Measurements from ENCODE around the gene VEGFD.
"Not testable (repeated sequence)": the region's sequence is repeated elsewhere in the genome, so short reads cannot be mapped to it uniquely, and the experiment has no call there.

VEGFD gene

DNA sequence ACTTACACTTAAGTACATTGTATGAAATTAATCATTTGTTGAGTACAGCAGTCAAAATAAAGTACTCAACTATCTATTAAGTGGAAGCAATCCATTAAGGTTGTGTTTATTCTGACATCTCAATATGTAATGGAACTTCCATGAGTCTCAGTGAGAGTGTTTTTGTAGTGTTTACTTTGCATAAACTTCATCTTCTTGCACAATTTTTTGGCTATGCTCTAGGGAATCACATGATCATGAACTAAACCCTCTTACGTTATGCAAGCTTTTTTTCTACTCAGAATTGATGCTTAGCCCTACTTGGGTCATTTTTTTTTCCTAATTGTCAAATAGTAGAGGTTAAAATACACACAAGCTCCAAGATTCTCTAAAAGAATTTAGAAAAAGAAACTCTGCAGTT lies 27.8 kb downstream of the VEGFD start:
- DNase-seq, result no peak

DNA sequence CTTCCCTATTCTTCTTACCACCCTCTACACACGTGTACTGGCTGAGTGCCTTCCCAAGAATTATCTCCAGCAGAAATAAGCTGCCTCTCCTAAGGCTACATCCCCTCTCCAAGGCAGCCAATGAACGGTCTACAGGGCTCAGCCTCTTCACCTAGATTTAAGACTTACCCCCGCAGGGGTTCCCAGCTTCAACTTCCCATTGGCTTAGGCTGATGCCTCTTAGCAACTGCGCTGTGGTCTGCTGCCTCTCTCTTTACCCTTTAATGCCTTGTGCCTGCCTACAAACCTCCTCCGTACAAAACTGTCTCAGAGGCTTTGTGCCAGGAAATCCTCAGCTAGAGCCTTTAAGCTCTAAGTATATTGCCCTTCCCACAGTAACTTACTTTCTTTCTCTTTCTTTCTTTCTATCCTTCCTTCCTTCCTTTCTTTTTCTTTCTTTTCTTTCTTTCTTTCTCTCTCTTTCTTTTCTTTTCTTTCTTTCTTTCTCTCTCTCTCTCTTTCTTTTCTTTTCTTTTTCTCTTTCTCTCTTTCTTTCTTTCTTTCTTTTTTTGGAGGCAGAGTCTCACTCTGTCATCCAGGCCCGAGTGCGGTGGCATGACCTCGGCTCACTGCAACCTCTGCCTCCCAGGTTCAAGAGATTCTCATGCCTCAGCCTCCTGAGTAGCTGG lies 33.8 kb downstream of the VEGFD start:
- no peak for DNase-seq

DNA sequence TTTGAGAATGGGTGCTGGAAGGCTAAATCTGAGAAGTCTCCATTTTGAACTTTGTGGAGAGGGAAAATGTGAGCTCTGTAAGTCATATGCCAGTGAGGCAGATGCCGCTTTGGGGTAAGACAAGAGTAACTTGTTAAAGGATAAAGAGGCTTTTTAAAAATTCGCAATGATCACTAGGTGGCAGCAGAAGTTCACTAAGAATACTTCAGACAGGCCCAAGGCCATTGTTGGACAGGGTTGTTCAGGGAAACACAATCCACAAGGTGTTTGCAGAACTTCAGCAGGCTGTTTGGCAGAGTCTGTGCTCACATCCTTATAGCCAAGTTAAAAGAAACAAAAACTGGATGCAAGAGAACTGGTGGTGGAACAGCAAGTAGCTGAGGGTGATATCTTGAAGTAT lies 35.2 kb downstream of the VEGFD start:
- DNase-seq, result peak in 1 of 2 experiments; percentile 1

DNA sequence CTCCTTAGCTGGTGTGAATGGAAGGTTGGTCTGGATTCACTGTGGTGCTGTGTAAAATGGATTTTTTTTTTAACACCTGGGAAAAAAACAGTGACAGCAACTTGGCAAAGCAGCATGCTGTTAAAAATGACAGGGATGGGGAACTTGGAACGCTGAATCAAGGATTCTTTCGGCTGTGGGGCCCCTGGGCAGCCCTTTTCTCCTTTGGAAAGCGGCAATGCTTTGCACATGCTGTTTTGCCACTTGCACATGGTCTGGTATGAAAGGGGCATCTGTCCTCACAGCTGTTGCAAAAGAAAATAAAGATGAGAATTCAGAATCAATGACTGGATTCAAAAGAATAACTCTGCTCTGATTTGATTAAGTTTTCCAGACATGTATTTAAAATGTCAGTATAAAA lies 38.2 kb downstream of the VEGFD start:
- no peak for DNase-seq

DNA sequence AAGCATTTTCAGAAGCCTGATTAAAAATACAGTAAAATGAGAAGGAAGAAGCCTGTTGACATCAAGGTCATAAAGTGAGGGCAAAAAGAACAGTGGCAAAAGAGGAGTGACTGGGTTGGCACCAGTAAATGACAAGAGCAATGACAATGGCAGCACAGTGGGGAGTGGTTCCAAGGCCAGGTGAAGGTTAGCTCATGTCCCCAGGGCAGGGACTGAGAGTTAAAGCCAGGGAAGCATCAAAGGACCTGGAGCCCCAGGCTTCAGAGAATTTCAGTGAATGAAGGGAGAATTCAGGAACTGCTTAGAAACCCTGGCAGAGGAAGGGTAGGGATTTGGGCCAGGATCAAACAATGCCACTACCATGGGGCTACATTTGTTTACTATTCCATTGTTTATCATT lies 40.1 kb downstream of the VEGFD start:
- no peak for DNase-seq

DNA sequence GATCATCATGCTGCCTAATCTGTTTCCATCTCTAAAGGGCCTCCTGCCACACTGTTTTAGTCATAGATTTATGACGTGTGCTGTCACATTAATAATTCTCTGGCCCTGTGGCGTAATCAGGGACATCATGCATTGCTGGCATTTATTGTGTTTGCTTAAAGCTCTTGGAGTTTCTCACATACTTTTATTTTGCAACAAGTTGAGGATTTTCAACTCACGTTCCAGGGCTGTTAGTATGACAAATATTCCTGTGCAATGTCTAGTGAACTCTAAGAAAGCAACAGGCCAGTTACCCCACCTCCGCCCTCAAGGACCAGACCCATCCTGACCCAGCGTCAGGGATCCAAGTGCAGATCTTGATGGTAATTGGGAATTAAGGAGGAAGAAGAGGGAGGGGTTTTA lies 41.1 kb downstream of the VEGFD start:
- DNase-seq, result no peak

DNA sequence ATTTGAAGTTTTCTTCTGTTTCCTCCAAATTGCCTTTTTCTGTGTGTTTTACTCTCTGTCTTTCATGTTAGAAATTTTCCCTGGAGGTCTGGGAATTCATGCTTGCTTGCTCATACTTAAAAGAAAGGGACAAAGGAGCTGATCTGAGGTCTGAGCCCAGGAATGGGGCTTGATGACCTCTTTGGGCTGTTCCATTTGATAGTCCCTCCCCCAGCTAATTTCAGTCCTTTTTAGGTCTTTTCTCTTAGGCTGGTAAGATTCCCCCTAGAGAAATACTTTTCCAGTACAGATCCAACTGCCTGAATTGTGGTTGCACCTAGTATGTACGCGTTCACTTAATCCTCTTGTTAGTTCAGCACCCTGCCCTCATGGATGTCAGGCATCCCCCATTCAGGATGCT lies 43.3 kb downstream of the VEGFD start:
- DNase-seq, result no peak

DNA sequence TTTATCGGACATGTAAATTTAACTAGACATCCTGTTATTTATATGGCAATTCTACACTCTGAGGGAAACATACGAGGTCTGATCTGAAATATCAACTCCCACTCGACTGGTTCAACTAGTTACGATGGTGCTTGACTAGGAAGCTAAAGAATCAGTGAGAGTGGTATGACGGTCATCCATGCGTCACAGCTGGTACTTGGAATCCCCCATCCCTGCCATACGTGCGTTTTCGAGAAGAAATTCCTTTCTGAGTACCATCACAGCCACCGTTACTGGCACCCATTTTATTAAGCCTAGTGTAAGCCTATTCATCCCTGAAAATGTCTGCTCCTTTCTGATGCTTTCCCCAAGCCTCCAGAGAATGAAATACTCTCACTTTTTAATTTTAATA lies 48.2 kb downstream of the VEGFD start:
- no peak for DNase-seq

DNA sequence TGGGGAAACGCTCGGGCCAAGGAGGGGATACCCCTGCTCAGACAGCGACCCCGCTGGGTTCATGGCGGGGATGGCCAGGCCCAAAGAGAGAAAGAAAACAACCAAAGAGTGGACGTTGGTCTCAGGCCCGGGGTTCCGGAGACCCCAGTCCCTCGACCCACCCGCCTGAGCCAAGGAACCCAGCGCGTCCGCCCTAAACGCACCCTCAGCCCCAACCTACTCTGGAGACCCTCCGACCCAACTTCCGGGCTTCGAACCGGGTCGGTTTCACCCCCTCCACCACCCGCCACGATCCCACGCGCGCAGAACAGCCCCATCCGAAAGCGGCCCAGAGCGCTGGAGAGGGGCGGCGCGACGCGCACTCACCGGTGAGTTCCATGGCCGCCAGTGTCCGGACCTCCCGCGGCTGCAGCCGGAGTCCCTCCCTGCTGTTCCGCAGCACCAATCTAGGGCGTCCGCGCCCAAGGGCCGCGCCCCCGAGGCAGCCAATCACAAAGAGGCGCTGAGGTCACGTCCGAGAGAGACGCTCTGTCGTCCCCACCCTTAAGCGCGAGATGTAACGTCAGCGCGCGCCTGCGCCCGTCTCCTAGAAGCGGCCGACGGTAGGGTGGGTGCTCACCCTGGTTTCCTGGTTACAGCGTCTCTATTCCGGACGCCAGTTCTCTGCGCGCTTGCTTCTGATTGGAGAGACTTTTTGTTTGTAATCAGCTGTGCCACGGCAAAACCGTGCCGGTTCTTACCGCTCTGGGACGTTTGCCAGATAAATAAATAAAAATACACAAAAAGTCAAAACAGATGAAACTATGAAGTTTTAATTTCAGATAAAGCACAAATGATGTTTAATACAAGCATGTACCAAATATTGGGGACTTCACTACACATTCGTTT lies 48.8 kb downstream of the VEGFD start, which contains the start of gene PIGA:
Gene PIGA (minus strand): TSS at position 389 of the 888 bp plus-strand sequence. CDS start 3,593 bp downstream, outside the sequence.
- DNase-seq, result peak; percentile 77 to 78

DNA sequence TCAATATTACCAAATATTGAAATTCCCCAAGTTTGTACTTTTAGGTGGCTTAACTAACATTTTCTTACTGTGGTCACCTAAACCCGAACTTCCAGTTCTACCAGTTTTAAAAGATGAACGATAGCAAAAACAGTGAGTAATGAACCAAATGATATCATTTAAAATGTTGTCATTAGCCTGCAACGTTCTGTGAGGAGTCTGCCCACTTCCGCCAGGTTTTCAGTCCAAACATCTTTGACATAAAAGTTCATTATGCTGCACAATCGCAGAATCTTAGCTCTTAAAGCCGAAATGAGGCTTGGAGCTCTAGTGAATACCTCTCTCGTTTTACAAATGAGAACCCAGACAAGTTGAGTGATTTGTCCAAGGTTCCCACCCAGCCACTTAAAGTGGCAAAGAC lies 49.7 kb downstream of the VEGFD start:
- no peak for DNase-seq

DNA sequence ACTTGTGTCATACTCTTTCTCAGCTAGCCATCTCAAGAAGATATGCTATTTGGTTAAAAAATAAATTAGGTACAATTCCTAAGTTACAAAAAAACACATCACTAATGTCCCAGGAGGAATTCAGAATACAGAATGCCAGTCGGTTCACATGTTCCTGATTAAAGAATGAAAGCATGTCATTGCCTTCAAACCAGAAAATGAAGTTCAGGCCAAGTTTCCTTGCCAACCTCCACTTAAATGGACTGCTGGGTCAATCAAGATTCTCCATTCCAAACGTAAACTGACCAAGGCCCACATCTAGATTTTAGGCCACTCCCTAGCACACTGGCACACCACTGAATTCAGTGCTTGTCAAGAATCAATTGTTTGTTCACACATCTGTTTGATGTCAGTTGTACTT lies 55.4 kb downstream of the VEGFD start:
- DNase-seq, result no peak

DNA sequence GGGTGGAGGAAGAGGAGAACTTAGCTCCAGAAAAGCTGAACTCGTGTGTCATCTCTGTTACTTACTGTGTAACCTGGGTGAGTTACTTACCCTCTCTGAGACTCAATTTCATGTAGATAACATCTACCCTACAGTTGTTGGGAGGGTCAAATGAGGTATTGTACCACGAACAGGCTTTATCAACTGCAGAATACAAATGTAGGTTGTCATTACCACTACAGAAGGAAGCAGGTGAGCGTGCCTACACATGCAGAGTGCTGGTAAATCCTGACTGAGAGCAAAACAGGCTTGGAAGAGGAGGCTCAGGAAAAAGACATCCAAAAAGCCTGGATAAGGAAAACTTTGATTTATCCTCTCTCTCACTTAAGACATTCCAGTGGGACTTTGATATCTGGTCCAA lies 56.1 kb downstream of the VEGFD start:
- DNase-seq, result no peak

DNA sequence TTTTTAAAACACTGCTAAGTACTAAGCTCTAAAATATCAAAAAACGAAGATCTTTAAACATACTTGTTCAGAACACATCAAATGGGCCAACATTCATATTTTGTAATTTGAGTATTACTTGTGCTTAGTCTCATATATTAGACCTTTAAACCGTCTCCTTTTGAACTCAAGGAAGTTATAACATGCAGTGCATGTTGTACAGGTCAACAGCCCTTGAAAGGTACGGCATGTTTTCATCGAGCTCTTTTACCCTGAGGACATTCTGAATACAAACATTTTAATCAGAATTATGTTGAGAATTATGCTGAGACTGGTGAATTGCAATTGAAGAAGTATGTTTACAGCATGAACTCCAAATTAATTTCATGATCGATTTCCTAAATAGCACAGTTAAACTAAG lies 61.7 kb downstream of the VEGFD start:
- DNase-seq, result no peak

DNA sequence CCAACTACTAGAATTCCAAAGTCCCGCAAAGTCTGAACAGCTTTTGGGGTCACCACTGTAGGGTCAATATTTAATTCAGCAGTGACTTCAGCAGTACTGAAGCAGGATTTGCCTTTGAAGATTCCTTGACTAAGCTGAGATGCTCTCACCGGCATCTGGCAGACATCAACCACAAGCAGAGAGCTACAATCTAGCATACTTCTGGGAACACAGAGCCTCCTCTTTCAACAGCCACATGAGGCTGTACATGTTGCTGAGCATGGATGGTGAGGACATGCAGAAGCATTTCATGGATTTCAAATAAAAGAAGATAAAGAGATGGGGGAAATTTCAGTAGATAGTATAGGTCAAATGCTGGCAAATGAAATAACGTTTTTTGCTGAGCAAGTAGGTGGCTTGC lies 62.1 kb downstream of the VEGFD start:
- no peak for DNase-seq

DNA sequence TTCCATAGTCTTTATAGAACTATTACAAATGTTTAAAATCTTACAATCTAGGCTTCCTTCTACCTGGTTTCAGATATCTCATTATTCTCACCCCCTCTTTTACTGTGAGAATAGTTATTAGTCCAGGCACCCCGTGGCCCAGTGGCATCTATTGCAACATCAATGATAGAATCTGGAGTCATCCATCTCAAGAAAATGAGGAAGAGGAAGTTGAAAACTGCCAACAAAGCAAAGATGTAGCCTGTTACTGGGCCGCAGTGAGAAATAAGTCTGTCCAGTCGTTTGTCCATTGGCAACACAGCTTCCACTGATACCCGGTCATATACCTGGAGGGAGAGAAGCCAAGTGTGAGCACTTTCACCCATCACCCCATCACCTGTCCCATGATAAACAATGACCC lies 62.8 kb downstream of the VEGFD start:
- no peak for DNase-seq

DNA sequence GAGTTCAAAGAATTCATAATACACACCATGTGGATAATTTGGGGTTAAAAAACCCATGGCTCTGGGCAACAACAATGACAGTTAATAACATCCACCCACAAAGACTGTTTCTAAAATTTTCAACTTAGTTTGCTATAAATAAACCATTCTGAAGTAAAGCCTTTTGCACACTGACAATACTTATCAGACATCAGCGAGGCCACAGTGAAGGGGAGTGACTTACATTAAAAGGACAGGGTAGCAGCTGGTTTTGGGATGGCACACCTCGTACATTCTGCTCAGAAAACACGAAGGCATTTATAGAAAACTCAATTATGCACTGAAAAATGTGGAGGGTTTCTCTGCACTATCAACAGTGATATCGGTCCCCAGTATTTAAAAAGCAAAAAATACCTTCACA lies 63.9 kb downstream of the VEGFD start:
- no peak for DNase-seq

DNA sequence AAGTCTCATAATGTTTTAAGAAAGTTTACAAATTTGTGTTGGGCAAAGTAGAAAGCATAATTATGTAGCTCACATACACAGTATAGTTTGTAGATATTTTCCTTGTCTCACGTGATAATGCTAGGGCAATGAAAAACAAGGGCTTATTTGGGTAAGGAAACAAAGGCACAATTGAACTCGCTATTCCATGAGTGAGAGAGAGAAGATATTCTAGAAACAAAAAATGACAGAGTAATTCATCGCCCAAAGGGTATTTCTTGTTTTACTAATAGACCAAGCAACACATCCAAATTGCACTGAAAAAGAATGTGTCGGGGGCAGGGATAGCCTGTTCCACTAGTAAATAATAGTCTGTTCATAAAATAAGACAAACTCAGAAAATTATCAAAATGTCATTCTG lies 65.1 kb downstream of the VEGFD start:
- DNase-seq, result no peak

DNA sequence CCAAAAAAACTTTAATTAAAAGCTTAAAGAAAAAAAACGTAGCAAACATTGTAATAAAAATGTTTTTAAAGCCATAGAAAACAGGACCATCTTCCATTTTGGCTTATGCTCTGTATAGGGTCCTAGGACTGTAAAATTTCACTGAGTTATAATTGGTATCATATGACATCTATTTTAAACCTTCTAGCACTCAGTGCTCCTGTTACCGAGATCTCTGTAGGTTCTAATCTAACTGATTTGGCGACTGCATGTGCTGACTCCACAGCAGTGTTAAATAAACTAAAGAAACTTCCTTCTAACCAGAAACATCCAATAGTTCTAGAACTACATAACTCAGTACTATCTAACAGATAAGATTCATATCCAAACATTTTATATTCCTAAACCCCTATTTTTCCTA lies 68.7 kb downstream of the VEGFD start, which contains the start of gene ASB11:
Gene ASB11 (minus strand): TSS at position 132 of the 400 bp plus-strand sequence. CDS start 35 bp downstream, at position 97.
- no peak for DNase-seq

DNA sequence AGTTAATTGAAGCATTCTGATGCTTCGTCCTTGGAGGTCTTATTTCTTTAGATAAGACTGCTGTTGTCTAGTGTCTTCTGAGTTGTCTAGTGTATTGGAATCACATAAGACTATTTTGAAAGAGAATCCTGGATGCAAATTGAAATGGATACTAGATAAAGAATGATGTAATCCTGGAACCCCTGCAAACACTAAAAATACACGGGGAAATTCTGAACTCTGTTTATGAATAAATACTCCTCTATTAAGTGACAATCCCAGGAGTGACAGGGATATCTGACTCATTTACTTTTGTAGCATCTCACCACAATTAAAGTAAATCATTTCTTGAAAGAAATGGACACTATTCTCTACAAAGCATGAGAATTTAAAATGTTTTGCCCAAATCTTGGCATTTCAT lies 69.7 kb downstream of the VEGFD start:
- DNase-seq, result no peak

DNA sequence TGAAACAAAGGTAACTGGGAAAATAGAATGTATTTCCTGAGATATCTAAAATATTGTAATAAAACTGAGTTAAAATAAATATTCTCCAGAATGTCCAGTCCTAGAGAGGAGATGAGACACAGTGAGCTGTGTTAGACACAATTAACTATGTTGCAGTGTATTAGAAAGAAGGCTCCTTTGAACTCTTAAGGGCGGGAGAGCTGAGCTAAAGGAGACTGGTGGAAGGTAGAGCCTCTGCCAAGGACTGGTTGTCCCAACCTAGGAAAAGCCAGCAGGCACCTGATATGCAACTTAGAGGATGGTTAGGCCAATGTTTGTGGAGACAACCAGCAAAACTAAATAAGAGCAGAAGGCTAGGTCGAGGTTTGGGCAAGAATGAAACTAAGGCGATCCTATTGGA lies 73.1 kb downstream of the VEGFD start:
- DNase-seq, result no peak

DNA sequence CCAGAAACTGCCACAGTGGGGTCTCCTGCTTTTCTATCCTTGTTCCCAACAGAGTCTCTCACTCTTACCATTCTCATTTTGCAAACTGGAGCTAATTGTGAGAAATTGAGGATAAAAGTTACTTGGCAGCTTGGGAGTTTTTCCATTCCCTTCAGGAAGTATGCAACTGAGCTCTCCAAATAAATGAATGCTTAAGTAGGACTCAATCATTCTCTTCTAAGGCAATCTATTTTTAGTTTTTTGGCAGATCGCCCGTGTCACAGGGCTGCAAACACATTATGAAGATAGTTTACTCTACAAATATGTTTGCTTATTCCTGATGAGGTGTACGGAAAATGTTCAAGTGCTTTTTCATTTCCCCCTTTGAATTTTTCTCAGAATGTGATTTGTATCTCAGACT lies 74.1 kb downstream of the VEGFD start:
- no peak for DNase-seq

DNA sequence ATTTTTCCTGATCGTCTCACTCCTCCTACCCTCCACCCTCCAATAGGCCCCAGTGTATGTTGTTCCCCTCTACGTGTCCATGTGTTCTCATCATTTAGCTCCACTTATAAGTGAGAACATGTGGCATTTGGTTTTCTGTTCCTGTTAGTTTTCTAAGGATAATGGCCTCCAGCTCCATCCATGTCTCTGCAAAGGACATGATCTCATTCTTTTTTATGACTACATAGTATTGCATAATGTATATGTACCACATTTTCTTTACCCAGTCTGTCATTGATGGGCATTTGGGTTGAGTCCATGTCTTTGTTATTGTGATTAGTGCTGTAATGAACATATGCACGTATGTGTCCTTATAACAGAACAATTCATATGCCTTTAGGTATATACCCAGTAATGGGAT lies 78.3 kb downstream of the VEGFD start:
- not testable (repeated sequence) for DNase-seq

DNA sequence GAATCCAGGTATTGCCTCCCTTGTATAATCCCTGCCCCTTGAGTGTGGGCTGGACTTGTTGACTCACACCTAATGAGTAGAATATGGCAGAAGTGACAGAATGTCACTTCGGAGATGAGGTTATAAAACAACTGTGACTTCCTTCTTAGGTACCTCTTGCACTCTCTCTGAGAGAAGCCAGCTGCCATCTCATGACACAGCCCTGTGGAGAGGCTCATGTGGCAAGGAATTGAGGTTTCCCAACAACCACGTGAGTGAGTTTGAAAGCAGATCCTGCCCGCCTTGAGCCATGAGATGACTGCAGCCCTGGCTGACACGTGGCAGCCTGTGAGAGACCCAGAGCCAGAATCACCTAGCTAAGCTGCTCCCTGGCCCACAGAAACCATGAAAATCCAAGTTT lies 82.3 kb downstream of the VEGFD start:
- DNase-seq, result no peak
